ENCODE measurements around the gene PAGE5.

The PAGE5 gene

GRCh38 chrX:55220119-55220794 lies at the start of gene PAGE5:
Gene PAGE5, plus strand, starts transcription at chrX:55220346. Its CDS starts 1,037 bp downstream, at chrX:55221383.
- DNase-seq: no peak

- no peak for DNase-seq
Measured at GRCh38 chrX:55187281-55187680, 32.9 kb upstream of the PAGE5 start.

- no peak for DNase-seq
Measured at GRCh38 chrX:55196688-55197087, 23.5 kb upstream of the PAGE5 start.

GRCh38 chrX:55201930-55202579 lies 18.1 kb upstream of the PAGE5 start:
- no peak for DNase-seq

GRCh38 chrX:55206162-55206941 lies 13.8 kb upstream of the PAGE5 start:
- no peak for DNase-seq

- DNase-seq: no peak
Measured at GRCh38 chrX:55210931-55211677, 9.0 kb upstream of the PAGE5 start.

GRCh38 chrX:55213381-55213780 lies 6.8 kb upstream of the PAGE5 start:
- no peak for DNase-seq

- DNase-seq: no peak
Measured at GRCh38 chrX:55240788-55241340, 20.7 kb downstream of the PAGE5 start.

GRCh38 chrX:55253528-55253927 lies 33.4 kb downstream of the PAGE5 start:
- no peak for DNase-seq

- no peak for DNase-seq
Measured at GRCh38 chrX:55260806-55261205, 40.7 kb downstream of the PAGE5 start.

GRCh38 chrX:55264816-55265215 lies 44.7 kb downstream of the PAGE5 start, which contains the start of gene PAGE3:
Gene PAGE3, minus strand, starts transcription at chrX:55264916. Its CDS starts 1,013 bp downstream, at chrX:55263903.
- no peak for DNase-seq
